NCI-H1048 (cell line): Measurements from ENCODE around the gene AFAP1L2.

ENCODE experiments used
- DNase-seq: peaks from one replicate; lab custom pipeline; 2025; lab: John Stamatoyannopoulos, UW

AFAP1L2 gene

GRCh38 chr10:114412907-114413797 is 8.8 kb upstream of the AFAP1L2 start:
- DNase-seq = no peak

- DNase-seq = no peak
Observed at GRCh38 chr10:114408968-114409444, 4.7 kb upstream of the AFAP1L2 start.

- DNase-seq = no peak
Observed at GRCh38 chr10:114408112-114408967, 4.0 kb upstream of the AFAP1L2 start.

GRCh38 chr10:114406455-114406854 is 2.2 kb upstream of the AFAP1L2 start:
- no peak for DNase-seq

- no peak for DNase-seq
Observed at GRCh38 chr10:114405011-114405350, 679 bp upstream of the AFAP1L2 start.

GRCh38 chr10:114403541-114404161 is 651 bp downstream of the AFAP1L2 start:
- DNase-seq = no peak

GRCh38 chr10:114402871-114403540 is 1.3 kb downstream of the AFAP1L2 start:
- no peak for DNase-seq

- no peak for DNase-seq
Observed at GRCh38 chr10:114402233-114402632, 2.1 kb downstream of the AFAP1L2 start.

GRCh38 chr10:114401195-114401791 is 3.0 kb downstream of the AFAP1L2 start:
- no peak for DNase-seq

GRCh38 chr10:114400091-114400490 is 4.2 kb downstream of the AFAP1L2 start:
- no peak for DNase-seq

- no peak for DNase-seq
Observed at GRCh38 chr10:114399576-114399975, 4.7 kb downstream of the AFAP1L2 start.

- no peak for DNase-seq
Observed at GRCh38 chr10:114398587-114399331, 5.5 kb downstream of the AFAP1L2 start.

GRCh38 chr10:114397651-114398145 is 6.6 kb downstream of the AFAP1L2 start:
- DNase-seq = no peak

GRCh38 chr10:114396464-114396863 is 7.8 kb downstream of the AFAP1L2 start:
- DNase-seq = no peak

- DNase-seq = no peak
Observed at GRCh38 chr10:114395366-114396022, 8.8 kb downstream of the AFAP1L2 start.

GRCh38 chr10:114394531-114394930 is 9.8 kb downstream of the AFAP1L2 start:
- no peak for DNase-seq

- no peak for DNase-seq
Observed at GRCh38 chr10:114393886-114394285, 10.4 kb downstream of the AFAP1L2 start.

GRCh38 chr10:114393482-114393881 is 10.8 kb downstream of the AFAP1L2 start:
- no peak for DNase-seq

- DNase-seq = no peak
Observed at GRCh38 chr10:114392112-114392835, 12.0 kb downstream of the AFAP1L2 start.
